NCI-H1417 (cell line): Measurements from ENCODE around the gene SNTA1.
"Not testable (repeated sequence)": the region's sequence is repeated elsewhere in the genome, so short reads cannot be mapped to it uniquely, and the experiment has no call there.

Experiments used
- DNase-seq, 3 experiments: peaks; one replicate each; lab custom pipeline; 2025; lab: John Stamatoyannopoulos, UW

SNTA1 gene

DNA sequence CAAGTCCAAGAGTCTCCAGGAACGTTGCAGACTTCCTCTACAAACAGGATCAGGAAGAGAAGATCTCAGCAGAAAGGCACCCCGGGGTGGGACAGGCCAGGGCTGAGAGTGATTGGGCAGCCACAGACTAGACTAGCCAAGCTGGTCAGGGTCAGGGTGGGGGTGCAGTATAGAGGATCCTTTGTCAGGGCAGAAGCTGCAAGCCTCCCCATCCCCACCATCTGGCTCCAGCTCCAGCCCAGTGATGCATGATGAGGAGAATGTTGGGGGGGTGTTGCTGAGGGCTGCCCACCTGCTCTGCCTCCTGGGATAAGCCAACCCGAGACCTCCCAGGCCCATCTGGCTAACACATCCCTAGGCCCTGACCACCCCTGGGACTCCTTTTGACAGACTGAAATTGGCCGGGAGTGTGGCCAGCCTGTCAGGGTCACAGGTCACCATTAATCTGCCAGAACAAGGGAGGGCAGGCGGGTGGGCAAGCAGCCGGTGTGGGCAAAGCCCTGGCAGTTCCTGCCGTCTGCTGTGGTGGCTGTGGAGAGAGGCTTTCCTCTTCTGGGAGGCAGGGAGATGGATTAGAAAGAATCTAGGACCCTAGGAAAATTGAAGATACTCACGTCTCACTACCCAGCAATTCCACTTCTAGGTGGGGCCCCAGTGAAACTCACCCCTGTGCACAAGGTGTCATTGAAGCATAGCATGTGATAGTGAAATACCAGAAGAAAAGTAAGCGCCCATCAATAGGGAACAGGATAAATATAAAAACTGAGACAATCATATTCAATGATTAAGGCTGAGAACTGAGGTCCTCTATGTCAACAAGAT, 22.1 kb upstream of the SNTA1 start:
- peak in 1 of 3 experiments; percentile 21 for DNase-seq

DNA sequence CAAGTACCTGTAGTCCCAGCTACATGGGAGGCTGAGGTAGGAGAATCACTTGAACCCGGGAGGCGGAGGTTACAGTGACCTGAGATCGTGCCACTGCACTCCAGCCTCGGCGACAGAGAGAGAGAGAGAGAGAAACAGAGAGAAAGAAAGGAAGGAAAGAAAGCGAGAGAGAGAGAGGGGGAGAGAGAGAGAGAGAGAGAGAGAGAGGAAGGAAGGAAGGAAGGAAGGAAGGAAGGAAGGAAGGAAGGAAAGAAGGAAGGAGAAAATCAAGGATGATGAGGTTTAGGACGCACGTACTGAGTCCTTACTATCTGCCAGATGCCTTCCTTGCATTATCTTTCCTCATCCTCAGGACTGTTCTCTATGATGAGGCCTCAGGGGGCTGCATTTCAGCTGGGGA, 21.2 kb upstream of the SNTA1 start:
- not testable (repeated sequence) for DNase-seq

- DNase-seq = no peak
Observed at GRCh38 chr20:33463332-33464101, 20.0 kb upstream of the SNTA1 start.

DNA sequence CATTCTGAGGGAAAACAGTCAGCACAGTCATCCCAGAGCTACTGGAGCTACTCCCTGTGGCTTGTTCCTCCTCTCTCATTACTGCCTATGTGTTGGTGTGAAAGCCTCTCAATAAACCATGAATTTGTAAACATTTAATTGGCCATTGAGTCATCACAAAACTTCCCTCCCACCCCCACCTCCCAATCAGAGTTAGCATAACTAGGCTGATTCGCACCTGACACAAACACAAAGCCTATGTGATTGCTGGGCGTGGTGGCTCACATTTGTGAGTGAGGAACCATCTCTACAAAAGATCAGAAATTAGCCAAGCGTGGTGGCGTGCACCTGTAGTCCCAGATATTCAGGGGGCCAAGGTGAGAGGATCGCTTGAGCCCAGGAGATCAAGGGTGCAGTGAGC, 17.1 kb upstream of the SNTA1 start:
- DNase-seq = no peak

GRCh38 chr20:33459599-33459998, 16.0 kb upstream of the SNTA1 start:
- no peak for DNase-seq

DNA sequence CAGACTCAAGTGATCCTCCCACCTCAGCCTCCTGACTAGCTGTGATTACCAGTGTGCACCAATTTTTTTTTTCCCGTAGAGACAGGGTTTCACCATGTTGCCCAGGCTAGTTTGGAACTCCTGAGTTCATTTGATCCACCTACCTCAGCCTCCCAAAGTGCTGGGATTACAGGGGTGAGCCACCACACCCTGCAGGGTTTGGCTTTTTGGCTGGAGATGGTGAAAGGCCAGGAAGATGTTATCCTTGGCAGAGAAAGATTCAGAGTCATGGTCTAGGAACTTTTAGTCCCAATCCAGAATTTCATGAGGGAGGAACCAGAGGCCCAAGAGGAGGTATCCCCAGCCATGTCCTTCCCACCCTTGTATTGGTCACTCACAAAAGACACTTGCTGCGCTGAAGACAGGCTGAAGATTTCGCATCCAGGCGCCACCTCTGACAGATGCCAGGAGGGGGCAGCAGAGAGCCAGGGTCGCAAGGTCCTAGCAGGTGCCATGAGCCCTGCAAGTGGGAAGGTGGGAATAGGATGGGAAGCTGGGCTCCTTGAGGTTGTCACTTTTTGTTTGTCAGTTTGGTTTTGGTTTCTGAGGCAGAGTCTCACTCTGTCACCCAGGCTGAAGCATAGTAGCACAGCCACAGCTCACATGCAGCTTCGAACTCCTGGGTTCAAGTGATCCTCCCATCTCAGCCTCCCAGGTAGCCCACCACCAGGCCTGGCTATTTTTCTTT, 13.5 kb upstream of the SNTA1 start:
- DNase-seq = peak; percentile 73 to 90 (median 88)

GRCh38 chr20:33450867-33451266, 7.3 kb upstream of the SNTA1 start:
- DNase-seq = no peak

GRCh38 chr20:33445881-33446625, 2.5 kb upstream of the SNTA1 start:
- no peak for DNase-seq

DNA sequence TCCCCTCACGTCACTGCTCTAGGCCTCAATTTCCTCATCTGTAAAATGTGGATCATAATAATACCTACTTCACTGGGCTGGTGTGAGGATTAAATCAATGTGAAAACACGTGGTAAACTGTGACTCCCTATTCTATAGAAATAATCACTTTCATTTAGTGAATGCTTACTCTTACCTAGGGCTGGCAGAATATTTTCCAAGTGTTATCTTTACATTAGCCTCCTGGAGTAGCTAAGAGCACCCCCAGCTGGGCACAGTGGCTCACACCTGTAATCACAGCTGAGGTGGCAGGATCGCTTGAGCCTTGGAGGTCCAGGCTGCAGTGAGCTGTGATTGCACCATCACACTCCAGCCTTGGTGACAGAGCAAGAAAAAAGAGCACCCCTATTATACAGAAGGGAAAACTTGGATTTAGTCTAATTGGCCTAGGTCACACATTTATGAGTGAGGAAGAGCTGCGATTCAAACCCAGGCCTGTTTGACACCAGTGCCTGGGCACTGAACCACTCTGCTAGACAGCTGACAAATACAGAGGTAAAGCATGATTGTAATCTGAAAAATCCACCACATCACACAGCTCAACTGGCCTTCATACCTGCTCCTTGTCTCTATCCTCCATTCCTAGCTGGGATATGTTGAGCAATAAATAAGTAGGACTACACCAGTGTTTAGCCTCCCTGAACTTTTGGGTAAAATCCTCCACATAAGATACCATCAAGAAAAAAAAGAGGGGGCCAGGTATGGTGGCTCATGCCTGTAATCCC, 1.4 kb upstream of the SNTA1 start:
- DNase-seq = peak in 2 of 3 experiments; percentile 41 to 63

- peak in 2 of 3 experiments; percentile 42 to 74 for DNase-seq
Observed at GRCh38 chr20:33443006-33443511, 504 bp downstream of the SNTA1 start.

DNA sequence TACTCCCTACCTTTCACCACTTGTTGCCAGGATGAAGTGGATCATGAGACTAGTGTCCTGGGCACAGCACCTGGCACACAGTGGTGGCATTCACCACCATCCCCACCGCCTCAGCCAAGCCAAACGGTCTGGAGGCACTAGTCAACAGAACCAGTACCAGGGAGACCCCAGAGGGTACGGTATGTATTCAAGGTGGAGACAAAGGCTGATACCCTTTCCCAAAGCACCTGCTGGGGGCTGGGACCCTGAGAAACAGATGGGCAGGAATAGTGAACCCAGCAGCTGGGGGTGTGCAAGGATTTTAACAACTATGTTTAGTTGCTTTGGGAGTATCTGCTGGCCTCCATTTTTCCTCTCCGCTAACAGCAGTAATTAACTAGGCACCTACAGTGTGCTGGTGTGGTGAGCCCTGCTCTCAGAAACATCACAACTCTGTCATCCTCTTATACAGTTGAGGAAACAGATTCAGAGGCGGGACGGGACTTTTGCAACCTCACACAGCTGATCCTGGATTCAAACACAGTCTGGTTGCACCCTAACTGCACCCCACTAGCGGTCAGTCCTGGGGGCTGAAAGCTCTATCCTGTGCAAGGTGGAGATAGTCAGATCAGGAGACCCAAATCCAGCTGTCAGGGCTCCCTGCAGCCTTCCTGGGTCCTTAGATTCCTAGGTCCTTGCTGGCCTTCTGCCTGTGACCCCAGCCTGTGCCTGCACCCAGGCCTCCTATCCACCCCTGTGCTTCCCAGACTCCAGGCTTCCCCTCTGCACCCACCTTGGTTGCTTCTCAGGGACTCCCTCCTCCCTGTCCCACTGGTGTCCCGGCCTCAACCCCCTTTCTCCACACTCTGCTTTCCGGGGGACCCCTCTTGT, 1.2 kb downstream of the SNTA1 start:
- no peak for DNase-seq

DNA sequence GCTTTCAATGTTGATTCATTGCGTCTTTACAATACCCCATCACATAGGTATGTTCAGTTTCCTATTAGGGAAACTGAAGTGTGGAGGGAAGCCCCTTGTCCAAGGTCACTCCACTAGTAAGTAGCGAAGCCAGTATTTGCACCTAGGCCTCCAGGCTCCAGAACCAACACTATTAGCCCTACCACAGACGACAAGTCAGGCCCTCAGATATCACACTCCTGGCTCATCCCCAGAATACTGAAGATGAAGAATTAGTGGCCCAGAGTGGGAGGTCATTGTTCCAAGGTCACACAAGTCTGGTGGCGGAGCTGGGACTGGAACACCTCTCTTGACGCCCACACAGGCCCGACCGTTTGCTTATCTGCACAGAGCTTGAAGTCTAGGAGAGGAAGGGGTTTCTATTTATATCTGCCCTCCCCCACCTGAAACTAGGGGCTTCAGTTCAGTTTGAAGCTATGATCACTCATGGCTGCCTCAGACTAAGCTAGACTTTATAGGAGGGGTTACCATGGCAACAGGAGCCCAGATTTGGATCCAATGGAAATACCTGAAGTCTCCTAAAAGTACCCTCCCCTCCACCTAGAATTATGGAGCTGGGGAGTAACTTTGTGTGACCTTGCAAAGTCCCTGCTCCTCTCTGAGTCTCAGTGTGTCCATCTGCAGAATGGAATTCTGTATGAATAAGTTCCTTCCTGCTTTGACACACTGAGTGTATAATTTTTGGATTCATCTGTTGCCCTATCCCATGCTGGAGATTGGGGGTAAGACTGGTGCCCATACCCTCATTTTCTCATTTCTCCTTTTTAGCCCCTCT, 2.2 kb downstream of the SNTA1 start:
- peak in 1 of 3 experiments; percentile 43 for DNase-seq

- not testable (repeated sequence) for DNase-seq
Observed at GRCh38 chr20:33440562-33440961, 3.0 kb downstream of the SNTA1 start.

- no peak for DNase-seq
Observed at GRCh38 chr20:33438481-33438880, 5.1 kb downstream of the SNTA1 start.

- no peak for DNase-seq
Observed at GRCh38 chr20:33437141-33437911, 6.2 kb downstream of the SNTA1 start.

GRCh38 chr20:33434434-33434833, 9.1 kb downstream of the SNTA1 start:
- DNase-seq = no peak

DNA sequence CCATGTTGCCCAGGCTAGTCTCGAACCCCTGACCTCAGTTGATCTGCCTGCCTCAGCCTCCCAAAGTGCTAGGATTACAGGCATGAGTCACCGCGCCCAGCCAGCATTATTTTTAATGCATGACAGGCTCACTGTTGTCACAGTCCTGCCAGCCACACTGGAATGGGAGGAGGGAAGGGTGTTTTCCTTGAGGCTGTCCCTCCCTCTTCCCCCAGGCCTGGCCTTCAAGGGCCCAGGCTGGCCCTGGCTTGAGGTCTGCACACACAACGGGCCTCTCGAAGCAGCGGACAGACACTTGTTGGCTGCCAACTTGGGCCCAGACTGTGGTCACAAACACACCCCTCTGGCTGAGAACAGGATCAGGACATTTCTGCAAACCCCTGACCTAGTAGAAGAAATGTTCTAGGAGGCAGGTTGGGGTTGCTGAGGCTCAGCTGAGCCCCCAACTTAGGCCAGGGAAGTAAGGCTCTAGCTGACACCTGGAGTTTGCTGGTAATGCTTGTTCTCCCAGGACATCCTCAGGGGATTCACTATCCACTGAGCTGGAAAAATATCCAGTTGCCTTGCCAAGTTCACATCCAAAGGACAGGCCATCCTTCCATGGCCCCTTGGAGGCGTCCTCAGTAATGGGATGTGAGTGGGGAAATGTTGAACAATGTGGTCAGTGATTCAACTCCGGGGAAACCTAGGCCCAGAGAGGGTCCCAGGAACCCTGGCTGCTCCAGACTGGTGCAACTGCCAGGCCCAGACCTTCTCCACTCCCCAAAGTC, 9.9 kb downstream of the SNTA1 start:
- no peak for DNase-seq
